GM18526 (cell line): ENCODE measurements around the gene ODC1.

Experiments
- POLR2A ChIP-seq: IDR thresholded peaks from 3 replicates; pipeline ENCODE4 v1.6.1; 2011; ENCODE audit not compliant: insufficient read length; ENCODE audit errors: extremely low read depth

ODC1 gene

GRCh38 chr2:10465910-10466309 lies 17.8 kb upstream of the ODC1 start:
- no peak for TF ChIP-seq POLR2A

GRCh38 chr2:10462178-10463083 lies 14.3 kb upstream of the ODC1 start:
- no peak for TF ChIP-seq POLR2A

GRCh38 chr2:10460366-10460796 lies 12.3 kb upstream of the ODC1 start:
- TF ChIP-seq POLR2A, result no peak

- no peak for TF ChIP-seq POLR2A
Measured at GRCh38 chr2:10457846-10458598, 9.9 kb upstream of the ODC1 start.

- TF ChIP-seq POLR2A, result no peak
Measured at GRCh38 chr2:10454505-10454904, 6.4 kb upstream of the ODC1 start.

- no peak for TF ChIP-seq POLR2A
Measured at GRCh38 chr2:10453905-10454298, 5.8 kb upstream of the ODC1 start.

- no peak for TF ChIP-seq POLR2A
Measured at GRCh38 chr2:10452956-10453904, 5.1 kb upstream of the ODC1 start.

GRCh38 chr2:10452312-10452711 lies 4.2 kb upstream of the ODC1 start:
- TF ChIP-seq POLR2A, result no peak

GRCh38 chr2:10451819-10452218 lies 3.7 kb upstream of the ODC1 start:
- TF ChIP-seq POLR2A, result no peak

GRCh38 chr2:10449838-10450691 lies 1.9 kb upstream of the ODC1 start:
- no peak for TF ChIP-seq POLR2A

GRCh38 chr2:10449486-10449831 lies 1.3 kb upstream of the ODC1 start:
- no peak for TF ChIP-seq POLR2A

GRCh38 chr2:10448576-10449485 lies 704 bp upstream of the ODC1 start:
- TF ChIP-seq POLR2A, result peak; percentile 36

GRCh38 chr2:10447300-10447894 lies 730 bp downstream of the ODC1 start:
- no peak for TF ChIP-seq POLR2A
